ENCODE measurements around the gene NECTIN4.

GRCh38 chr1:161092621-161093028 lies 3.3 kb upstream of the NECTIN4 start:
- TF ChIP-seq, protein P1, sequence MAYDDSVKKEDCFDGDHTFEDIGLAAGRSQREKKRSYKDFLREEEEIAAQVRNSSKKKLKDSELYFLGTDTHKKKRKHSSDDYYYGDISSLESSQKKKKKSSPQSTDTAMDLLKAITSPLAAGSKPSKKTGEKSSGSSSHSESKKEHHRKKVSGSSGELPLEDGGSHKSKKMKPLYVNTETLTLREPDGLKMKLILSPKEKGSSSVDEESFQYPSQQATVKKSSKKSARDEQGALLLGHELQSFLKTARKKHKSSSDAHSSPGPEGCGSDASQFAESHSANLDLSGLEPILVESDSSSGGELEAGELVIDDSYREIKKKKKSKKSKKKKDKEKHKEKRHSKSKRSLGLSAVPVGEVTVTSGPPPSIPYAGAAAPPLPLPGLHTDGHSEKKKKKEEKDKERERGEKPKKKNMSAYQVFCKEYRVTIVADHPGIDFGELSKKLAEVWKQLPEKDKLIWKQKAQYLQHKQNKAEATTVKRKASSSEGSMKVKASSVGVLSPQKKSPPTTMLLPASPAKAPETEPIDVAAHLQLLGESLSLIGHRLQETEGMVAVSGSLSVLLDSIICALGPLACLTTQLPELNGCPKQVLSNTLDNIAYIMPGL (CRISPR knock-in tag; IDR thresholded peaks at IDR 0.05; ENCODE audit: borderline replicate concordance in 1 of 2, low read depth in 1 of 2): no peak
- TF ChIP-seq POLR2AphosphoS5 (IDR thresholded peaks at IDR 0.05; ENCODE audit: low read depth, low read length): no peak
- TF ChIP-seq, protein P2, sequence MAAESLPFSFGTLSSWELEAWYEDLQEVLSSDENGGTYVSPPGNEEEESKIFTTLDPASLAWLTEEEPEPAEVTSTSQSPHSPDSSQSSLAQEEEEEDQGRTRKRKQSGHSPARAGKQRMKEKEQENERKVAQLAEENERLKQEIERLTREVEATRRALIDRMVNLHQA (CRISPR knock-in tag; IDR thresholded peaks at IDR 0.05): no peak
- TF ChIP-seq MAX (IDR thresholded peaks at IDR 0.05): no peak

Measured in HepG2 (cell line).